H1 (cell line): ENCODE results near the gene RAB1B. TPM values are rescaled to one million over a fixed set of nuclear protein-coding genes. Genes with fewer than 3 reads are reported as not detected.
A peak's percentile ranks its signal among the peaks of the same experiment; 100 is the strongest.

Experiments
- CTCF ChIA-PET: fragments of 300-600 bp; sonication (Branson Sonifier 250); formaldehyde crosslinking; loops from one replicate; lab custom pipeline; 2021; ENCODE audit not compliant: partially characterized antibody; lab: Charles Lee
- POLR2A ChIA-PET: fragments of 300-600 bp; sonication (Branson Sonifier 250); formaldehyde crosslinking; loops from one replicate; lab custom pipeline; 2021; ENCODE audit warnings: inconsistent platforms; ENCODE audit not compliant: partially characterized antibody; lab: Charles Lee
- DNase-seq, 2 experiments: peaks; one replicate each; pipeline versions ENCODE4 v3.0.0 to v3.0.0-alpha.2; 2010 to 2022; ENCODE audit warnings: low spot score in 2 of 2, low read depth in 1 of 2, mixed read lengths in 1 of 2
- FAIRE-seq: peaks from 2 replicates; lab custom pipeline; 2011; peaks lifted over from hg19 to GRCh38; lab: Jason Lieb, UNC
- H2AFZ ChIP-seq: 2 replicates; pipeline ENCODE4 v1.8.1; 2012; ENCODE audit warnings: low read length, inconsistent platforms
- H2AK5ac ChIP-seq: 2 replicates; pipeline ENCODE4 v1.6.1; 2013; ENCODE audit warnings: low read depth, low read length
- H2BK120ac ChIP-seq: replicated peaks from 2 replicates; pipeline ENCODE3; 2013; ENCODE audit warnings: low read depth, low read length, inconsistent platforms
- H2BK12ac ChIP-seq: 2 replicates; pipeline ENCODE4 v1.6.1; 2013; ENCODE audit warnings: low read depth, low read length
- H2BK15ac ChIP-seq: 2 replicates; pipeline ENCODE4 v1.6.1; 2013; ENCODE audit warnings: low read length
- H2BK20ac ChIP-seq: 2 replicates; pipeline ENCODE4 v1.6.1; 2013; ENCODE audit warnings: low read length
- H2BK5ac ChIP-seq: 2 replicates; pipeline ENCODE4 v1.6.1; 2013; ENCODE audit warnings: low read depth, low read length
- H3K14ac ChIP-seq: 2 replicates; pipeline ENCODE4 v1.6.1; 2013; ENCODE audit warnings: inconsistent platforms; ENCODE audit not compliant: insufficient read length
- H3K18ac ChIP-seq: 2 replicates; pipeline ENCODE4 v1.6.1; 2013; ENCODE audit warnings: low read length; ENCODE audit errors: extremely low read depth
- H3K23ac ChIP-seq: 2 replicates; pipeline ENCODE4 v1.6.1; 2013; ENCODE audit warnings: inconsistent platforms; ENCODE audit not compliant: insufficient read length
- H3K23me2 ChIP-seq: 2 replicates; pipeline ENCODE4 v1.6.1; 2013; ENCODE audit warnings: low read depth, low read length
- H3K27ac ChIP-seq: 2 replicates; pipeline ENCODE4 v1.6.1; 2011; ENCODE audit warnings: low read depth, low read length, inconsistent platforms
- H3K27me3 ChIP-seq, 4 experiments: replicated peaks in 1 of 4; 1 replicate in 1 of 4; 2 replicates in 3 of 4; pipeline versions ENCODE4 v1.6.1 to v1.8.1; 2011 to 2013; ENCODE audit warnings: low read length in 3 of 4, mild to moderate bottlenecking in 3 of 4, inconsistent platforms in 2 of 4, mixed read lengths in 2 of 4, moderate library complexity in 1 of 4; ENCODE audit not compliant: control insufficient read depth in 3 of 4, insufficient read depth in 3 of 4; ENCODE audit errors: extremely low read depth in 1 of 4
- H3K36me3 ChIP-seq, 4 experiments: 2 replicates each; pipeline versions ENCODE4 v1.6.1 to v1.8.1; 2011 to 2013; ENCODE audit warnings: mild to moderate bottlenecking in 4 of 4, low read length in 3 of 4, moderate library complexity in 2 of 4, control low read depth in 1 of 4, inconsistent platforms in 1 of 4; ENCODE audit not compliant: insufficient read depth in 4 of 4, control insufficient read depth in 2 of 4
- H3K4ac ChIP-seq: replicated peaks from 2 replicates; pipeline ENCODE3; 2013; ENCODE audit warnings: low read length, low read depth, mixed read lengths, inconsistent platforms; ENCODE audit not compliant: insufficient read length
- H3K4me1 ChIP-seq, 4 experiments: replicated peaks in 1 of 4; 1 replicate in 1 of 4; 2 replicates in 3 of 4; pipeline versions ENCODE4 v1.6.1 to v1.8.1; 2011 to 2013; ENCODE audit warnings: low read length in 3 of 4, inconsistent platforms in 2 of 4, mixed read lengths in 1 of 4; ENCODE audit not compliant: insufficient read depth in 4 of 4, control insufficient read depth in 3 of 4
- H3K4me2 ChIP-seq, 2 experiments: 2 replicates each; pipeline versions ENCODE4 v1.6.1 to v1.8.1; 2011 to 2013; ENCODE audit warnings: low read depth in 2 of 2, low read length in 2 of 2, control low read depth in 1 of 2, inconsistent platforms in 1 of 2, mild to moderate bottlenecking in 1 of 2; ENCODE audit not compliant: insufficient read depth in 1 of 2
- H3K4me3 ChIP-seq, 4 experiments: fragments of 200-600, 300-600 bp in 1 of 4; sonication (generic), shearing (Covaris generic), sonication (Bioruptor Twin) in 1 of 4; 2 replicates each; pipeline versions ENCODE4 v1.5.1 to v1.8.1; 2011 to 2016; ENCODE audit warnings: low read length in 4 of 4, low read depth in 3 of 4, control low read depth in 2 of 4, inconsistent platforms in 2 of 4, mild to moderate bottlenecking in 2 of 4, mixed read lengths in 1 of 4, moderate library complexity in 1 of 4; ENCODE audit not compliant: insufficient read depth in 2 of 4; ENCODE audit errors: extremely low read depth in 1 of 4
- H3K56ac ChIP-seq: replicated peaks from 2 replicates; pipeline ENCODE3; 2013; ENCODE audit warnings: low read depth, mild to moderate bottlenecking, mixed read lengths, low read length, inconsistent platforms; ENCODE audit not compliant: insufficient read length
- H3K79me1 ChIP-seq: 2 replicates; pipeline ENCODE4 v1.6.1; 2013; ENCODE audit warnings: low read depth, low read length, control low read depth
- H3K79me2 ChIP-seq, 2 experiments: 2 replicates each; pipeline versions ENCODE4 v1.6.1 to v1.8.1; 2012 to 2013; ENCODE audit warnings: low read length in 2 of 2, mild to moderate bottlenecking in 2 of 2, inconsistent platforms in 1 of 2; ENCODE audit not compliant: insufficient read depth in 2 of 2, control insufficient read depth in 1 of 2
- H3K9ac ChIP-seq, 4 experiments: replicated peaks in 1 of 4; 1 replicate in 1 of 4; 2 replicates in 3 of 4; pipeline versions ENCODE4 v1.6.1 to v1.8.1; 2011 to 2013; ENCODE audit warnings: low read depth in 3 of 4, low read length in 3 of 4, control low read depth in 2 of 4, mild to moderate bottlenecking in 2 of 4, moderate library complexity in 2 of 4, inconsistent platforms in 1 of 4; ENCODE audit errors: extremely low read depth in 1 of 4
- H3K9me3 ChIP-seq, 2 experiments: 2 replicates each; pipeline versions ENCODE4 v1.6.1 to v1.8.1; 2012 to 2013; ENCODE audit warnings: mild to moderate bottlenecking in 2 of 2, moderate library complexity in 2 of 2, control low read depth in 1 of 2, inconsistent platforms in 1 of 2, low read depth in 1 of 2, low read length in 1 of 2, mixed read lengths in 1 of 2; ENCODE audit not compliant: insufficient read depth in 2 of 2
- H4K20me1 ChIP-seq, 2 experiments: replicated peaks in 1 of 2; 2 replicates each; pipeline versions ENCODE3 to v1.8.1; 2011 to 2013; ENCODE audit warnings: inconsistent platforms in 2 of 2, low read length in 2 of 2, mild to moderate bottlenecking in 1 of 2; ENCODE audit not compliant: insufficient read depth in 2 of 2, control insufficient read depth in 1 of 2
- H4K5ac ChIP-seq: 2 replicates; pipeline ENCODE4 v1.6.1; 2013; ENCODE audit warnings: low read length, low read depth, mixed read lengths, inconsistent platforms; ENCODE audit not compliant: insufficient read length
- H4K8ac ChIP-seq: 2 replicates; pipeline ENCODE4 v1.8.0; 2013; ENCODE audit warnings: mild to moderate bottlenecking, moderate library complexity, low read length, inconsistent platforms; ENCODE audit not compliant: insufficient read depth; ENCODE audit errors: extremely low read depth
- H4K91ac ChIP-seq: replicated peaks from 2 replicates; pipeline ENCODE3; 2013; ENCODE audit warnings: low read length, mixed read lengths, inconsistent platforms; ENCODE audit not compliant: insufficient read length
- ASH2L ChIP-seq: fragments of 200-600, 300-600 bp; sonication (generic); IDR thresholded peaks from one replicate; pipeline ENCODE4 v1.7.1; 2017; ENCODE audit warnings: low read length
- CEBPB ChIP-seq: IDR thresholded peaks from 2 replicates; pipeline ENCODE4 v1.6.1; 2012; ENCODE audit warnings: low read depth, low read length
- CREB1 ChIP-seq: IDR thresholded peaks from 2 replicates; pipeline ENCODE4 v1.6.1; 2012; ENCODE audit warnings: inconsistent platforms
- EP300 ChIP-seq, 2 experiments: IDR thresholded peaks; 1 replicate in 1 of 2; 2 replicates in 1 of 2; pipeline ENCODE4 v1.6.1; 2011 to 2012; ENCODE audit warnings: low read depth in 2 of 2, low read length in 2 of 2, mild to moderate bottlenecking in 2 of 2, borderline replicate concordance in 1 of 2, inconsistent platforms in 1 of 2, moderate library complexity in 1 of 2
- MAFK ChIP-seq: IDR thresholded peaks from 2 replicates; pipeline ENCODE4 v1.6.1; 2012; ENCODE audit warnings: low read depth, mild to moderate bottlenecking, improper control_type of control experiment, low read length
- POU5F1 ChIP-seq: IDR thresholded peaks from 2 replicates; pipeline ENCODE4 v1.6.1; 2011; ENCODE audit warnings: low read depth, mild to moderate bottlenecking, low read length, moderate library complexity
- RXRA ChIP-seq: IDR thresholded peaks from 2 replicates; pipeline ENCODE4 v1.6.1; 2011; ENCODE audit warnings: low read depth, mild to moderate bottlenecking, low read length, moderate library complexity; ENCODE audit not compliant: insufficient read depth
- SAP30 ChIP-seq: fragments of 300-600 bp; sonication (generic); IDR thresholded peaks from 2 replicates; pipeline ENCODE4 v1.7.1; 2012; ENCODE audit warnings: low read length, moderate library complexity, mild to moderate bottlenecking, inconsistent platforms; ENCODE audit not compliant: insufficient read depth, insufficient replicate concordance
- SIRT6 ChIP-seq: IDR thresholded peaks from one replicate; pipeline ENCODE4 v1.7.1; 2012; ENCODE audit warnings: low read length, inconsistent platforms
- SIX5 ChIP-seq: IDR thresholded peaks from 2 replicates; pipeline ENCODE4 v1.6.1; 2011; ENCODE audit warnings: mild to moderate bottlenecking, low read depth, low read length
- SP1 ChIP-seq: IDR thresholded peaks from 2 replicates; pipeline ENCODE4 v1.6.1; 2011; ENCODE audit warnings: low read depth, low read length
- SRF ChIP-seq: IDR thresholded peaks from 2 replicates; pipeline ENCODE4 v1.6.1; 2011; ENCODE audit warnings: mild to moderate bottlenecking, low read depth, low read length, moderate library complexity
- TAF1 ChIP-seq: IDR thresholded peaks from 2 replicates; pipeline ENCODE4 v1.6.1; 2011; ENCODE audit warnings: mild to moderate bottlenecking, low read depth, low read length
- TEAD4 ChIP-seq: IDR thresholded peaks from 2 replicates; pipeline ENCODE4 v1.6.1; 2012; ENCODE audit warnings: low read depth, low read length, inconsistent platforms, mixed read lengths
- WGBS, 2 experiments: shearing (Covaris generic) in 1 of 2; methylation state at CpG; one replicate each; pipeline versions ENCODE4 v1.1.6 to v1.1.7; 2013 to 2015; ENCODE audit warnings: low lambda C conversion rate in 2 of 2, mixed read lengths in 2 of 2, inconsistent platforms in 1 of 2, low coverage in 1 of 2, missing lambda C conversion rate in 1 of 2; ENCODE audit not compliant: insufficient replicate concordance in 2 of 2, insufficient coverage in 1 of 2, insufficient read length in 1 of 2; ENCODE audit errors: extremely low coverage in 1 of 2, missing lambda C conversion rate in 1 of 2; 5-methylcytosine and 5-hydroxymethylcytosine counted together
- polyA plus RNA-seq, 7 experiments: library from polyadenylated mRNA; depleted of rRNA in 3 of 7; stranded (reverse) in 5 of 7; unstranded in 2 of 7; fragments of >200 nt in 5 of 7; fragments of 200-250 nt in 2 of 7; gene quantifications; 1 replicate in 5 of 7; 2 replicates in 1 of 7; 4 replicates in 1 of 7; pipeline versions ENCODE4 v1.2.1 to v1.2.3, GENCODE V29; 2011 to 2013; ENCODE audit warnings: missing spikeins in 2 of 7, mixed read lengths in 2 of 7
- total RNA-seq: library from RNA; stranded (reverse); fragmentation: NEBNext Ultra II Directional; extraction: Animal tissue kit (Norgen Biotek cat#: 25700); gene quantifications from 2 replicates; pipeline ENCODE4 v1.2.1, GENCODE V29; 2021

The RAB1B gene
- total and polyA plus RNA-seq, 2 of the 8 experiments (the other 6 are each of a cell fraction or from before 2014, with no cell fraction given) = 100 to 217 TPM

- no peak overlapping the region for H3K56ac ChIP-seq
- no peaks in the 10 kb centered on the region for H3K79me1 ChIP-seq
- POLR2A ChIA-PET = interaction anchor here (0.8 to 4.1 kb wide), 22 partner anchors 9 to 242 kb away, joined by 3 to 25 read pairs (median 4); partner anchors contain the start of genes BRMS1, RIN1 and TMEM151A
- H3K4me1 ChIP-seq = peaks cover 3 to 17% (median 8%) of the 10 kb centered on the region in 4 experiments; a peak in 6 of 7 replicates
- no peak overlapping the region for H2BK15ac ChIP-seq
- H2BK5ac ChIP-seq = peak overlapping the region; percentile 90; the same call in 1 of the 2 replicates
- 26% methylated on average over 23 of the region's 26 CpGs; no CpG with 5 or more reads in 1 of the 2 experiments for WGBS, 2 experiments
- H2BK20ac ChIP-seq = no peak overlapping the region
- H4K20me1 ChIP-seq = no peaks in the 10 kb centered on the region
- peak overlapping the region; percentile 64; the same call in 1 of the 2 replicates for H4K8ac ChIP-seq
- no peak overlapping the region for H3K23ac ChIP-seq
- peak overlapping the region; percentile 60; the same call in 1 of the 2 replicates for H2AFZ ChIP-seq
- no peak overlapping the region for H4K91ac ChIP-seq
- H4K5ac ChIP-seq = no peak overlapping the region
- peaks cover 0 to 3% (median 0%) of the 10 kb centered on the region in 4 experiments; a peak in 2 of 7 replicates for H3K27me3 ChIP-seq
- no peak overlapping the region for H2AK5ac ChIP-seq
- H3K36me3 ChIP-seq = no peaks in the 10 kb centered on the region
- H3K9me3 ChIP-seq = no peaks in the 10 kb centered on the region
- no peak overlapping the region for H3K14ac ChIP-seq
- H3K23me2 ChIP-seq = peaks cover 8% of the 10 kb centered on the region
- peak overlapping the region in 2 of 4 experiments; percentile 42 to 54; a peak in 2 of 7 replicates for H3K9ac ChIP-seq
- H3K4me2 ChIP-seq = peak overlapping the region; percentile 48 to 77
- peak overlapping the region in 3 of 4 experiments; percentile 8 to 79 (median 77); a peak in 5 of 8 replicates for H3K4me3 ChIP-seq
- no peak overlapping the region for H3K4ac ChIP-seq
- no peak overlapping the region; the same call in 1 of the 2 replicates for H3K18ac ChIP-seq
- CTCF ChIA-PET = interaction anchor here (0.6 to 11.7 kb wide), 33 partner anchors 11 to 1281 kb away, joined by 3 to 242 read pairs (median 7); partner anchors contain the start of genes B4GAT1, BRMS1, RAB1B and RIN1
- H3K79me2 ChIP-seq = no peaks in the 10 kb centered on the region
- FAIRE-seq (no peak), DNase-seq (no peak)
- peak overlapping the region; percentile 91; the same call in 1 of the 2 replicates for H2BK12ac ChIP-seq
- H3K27ac ChIP-seq = no peak overlapping the region
- no peak overlapping the region for H2BK120ac ChIP-seq
- no peak for TF ChIP-seq MAFK
- TF ChIP-seq CREB1 = no peak
- no peak for TF ChIP-seq TEAD4
- no peak for TF ChIP-seq TAF1
- TF ChIP-seq SIX5 = no peak
- TF ChIP-seq ASH2L = no peak
- no peak for TF ChIP-seq CEBPB
- no peak for TF ChIP-seq SRF
- TF ChIP-seq SIRT6 = no peak
- no peak for TF ChIP-seq EP300 (IDR thresholded peaks at IDR 0.05; ENCODE audit: borderline replicate concordance in 1 of 2, low read depth in 2 of 2, low read length in 2 of 2)
- no peak for TF ChIP-seq POU5F1
- no peak for TF ChIP-seq RXRA
- TF ChIP-seq SP1 = no peak
- no peak for TF ChIP-seq SAP30
These were observed 43.1 kb downstream of the RAB1B start for GRCh38 chr11:66311470-66311964.
